Sigmoid colon (tissue), 4 donors: ENCODE data around the gene RNU7-1.

Experiments used
- CTCF ChIP-seq, 4 experiments: fragments of 450-650 bp in 3 of 4; fragments of 200-600 bp in 1 of 4; IDR thresholded peaks; one replicate each; pipeline ENCODE4 v1.5.1; 2016 to 2019; ENCODE audit warnings: antibody characterized with exemption in 4 of 4, mild to moderate bottlenecking in 3 of 4, moderate library complexity in 2 of 4
- POLR2A ChIP-seq, 2 donors: fragments of 450-650 bp; IDR thresholded peaks; one replicate each; pipeline ENCODE4 v1.6.1; 2016; ENCODE audit warnings: antibody characterized with exemption in 2 of 2, mild to moderate bottlenecking in 2 of 2, moderate library complexity in 2 of 2
- POLR2AphosphoS5 ChIP-seq, 4 donors: sonication (generic); formaldehyde crosslinking; IDR thresholded peaks; one replicate each; pipeline ENCODE4 v1.6.1; 2017; ENCODE audit warnings: antibody characterized with exemption in 4 of 4

- TF ChIP-seq POLR2AphosphoS5 (IDR thresholded peaks at IDR 0.05) (no peak), CTCF (IDR thresholded peaks at IDR 0.05) (no peak), POLR2A (IDR thresholded peaks at IDR 0.05) (no peak)
Measured at GRCh38 chr12:6950401-6950801, 6.8 kb downstream of the RNU7-1 start.
